ENCODE data around the gene RAP1A.
"Not testable (repeated sequence)": the region's sequence is repeated elsewhere in the genome, so short reads cannot be mapped to it uniquely, and the experiment has no call there.

The RAP1A gene

GRCh38 chr1:111598544-111598943 lies 21.0 kb upstream of the RAP1A start:
- DNase-seq = no peak

DNA sequence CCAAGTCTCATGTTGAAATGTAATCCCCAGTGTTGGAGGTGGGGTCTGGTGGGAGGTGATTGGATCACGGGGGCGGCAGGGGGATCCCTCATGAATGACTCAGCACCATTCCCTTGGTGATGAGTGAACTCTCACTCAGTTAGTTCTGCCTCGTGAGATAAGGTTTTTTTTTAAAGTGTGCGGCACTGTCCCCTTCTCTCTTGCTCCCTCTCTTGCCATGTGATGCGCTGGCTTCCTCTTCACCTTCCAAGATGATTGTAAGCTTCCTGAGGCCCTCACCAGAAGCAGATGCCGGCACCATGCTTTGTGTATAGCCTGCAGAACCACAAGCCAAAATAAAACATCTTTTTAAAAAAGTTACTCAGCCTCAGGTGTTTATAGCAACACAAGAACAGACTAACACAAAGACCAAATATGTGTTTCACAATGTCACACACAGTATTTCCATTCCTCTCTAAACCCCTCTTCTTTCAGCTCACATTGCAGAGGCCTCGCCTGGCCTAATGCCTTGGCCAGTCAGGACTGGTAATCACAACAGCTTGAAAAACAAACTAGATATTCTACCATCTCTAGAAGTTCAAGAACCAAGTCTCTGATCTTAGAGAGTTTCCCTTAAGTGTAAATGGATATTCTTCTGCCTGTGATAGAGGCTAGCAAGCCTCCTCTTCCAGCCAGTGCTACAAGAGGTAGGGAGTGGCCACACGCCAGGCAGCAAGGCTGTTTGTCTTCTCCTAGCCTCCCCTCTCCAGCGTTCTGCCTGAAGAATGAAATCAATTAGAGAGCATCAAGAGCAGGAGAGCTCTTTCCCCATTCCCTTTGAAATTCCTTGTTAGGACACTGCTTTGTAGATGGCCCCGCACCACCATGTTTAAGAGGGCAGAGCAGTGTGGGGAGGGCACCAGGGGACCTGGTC lies 19.6 kb upstream of the RAP1A start:
- DNase-seq = no peak

DNA sequence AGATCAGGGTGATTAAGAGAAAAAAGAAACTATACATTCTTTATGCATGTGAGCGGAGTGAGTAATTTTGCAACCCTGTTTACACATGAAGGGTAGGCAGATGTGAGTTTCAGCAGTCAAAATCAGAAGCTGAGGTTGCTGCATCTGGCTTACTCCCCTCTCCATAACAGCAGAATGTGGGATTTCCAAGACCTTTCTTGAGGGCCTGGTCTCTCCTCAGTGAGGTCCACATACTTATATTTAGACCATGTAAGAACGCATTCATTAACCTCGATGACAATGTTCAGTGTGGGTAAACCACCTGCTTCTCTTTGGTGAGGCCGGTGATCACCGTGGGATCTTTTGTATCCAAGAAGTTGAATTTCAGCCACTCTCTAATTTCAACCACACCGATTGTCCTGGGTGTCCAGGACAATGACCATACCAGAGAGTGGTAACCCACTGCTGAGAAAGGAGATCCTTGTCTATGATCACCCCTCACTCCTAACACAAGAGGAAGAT lies 18.7 kb upstream of the RAP1A start:
- DNase-seq = no peak

DNA sequence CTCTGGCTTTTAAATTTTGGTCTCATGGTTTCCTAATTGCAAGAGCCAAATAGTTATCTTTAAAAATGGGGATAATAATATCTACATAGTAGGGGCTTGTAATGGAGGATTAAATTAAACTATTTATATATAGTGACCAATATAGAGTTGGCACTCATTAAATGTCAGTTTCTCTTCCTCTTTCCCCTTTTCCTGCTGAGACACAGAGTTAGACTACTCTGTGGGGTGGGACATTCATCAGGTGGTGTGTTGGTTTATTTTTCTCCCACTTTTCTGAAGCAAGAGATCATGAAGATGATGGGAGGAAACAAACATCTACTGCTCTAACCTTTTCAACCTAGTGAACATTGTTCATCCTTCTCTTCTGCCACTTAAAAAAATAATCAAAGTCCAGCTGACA lies 17.3 kb upstream of the RAP1A start:
- DNase-seq = no peak

- DNase-seq = no peak
Observed at GRCh38 chr1:111602974-111603373, 16.6 kb upstream of the RAP1A start.

DNA sequence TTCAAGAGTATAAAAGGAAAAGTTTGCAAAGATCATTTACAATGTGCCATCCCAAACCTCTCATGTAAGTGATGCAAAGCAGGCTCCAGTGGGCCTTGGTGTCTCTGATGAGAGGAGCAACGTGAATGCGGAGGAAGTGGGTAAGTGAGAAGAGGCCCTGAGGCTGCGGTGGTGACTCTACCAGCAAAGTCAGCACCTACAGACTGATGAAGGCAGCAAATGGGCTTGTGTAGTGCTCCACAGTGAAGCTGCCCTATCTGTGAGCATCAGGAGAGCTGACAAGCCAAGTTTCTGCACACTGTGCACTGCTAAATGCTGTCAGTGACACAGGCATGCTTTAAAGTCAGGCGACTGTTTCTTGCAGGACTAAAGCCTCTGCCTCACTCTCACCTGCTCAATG lies 15.6 kb upstream of the RAP1A start:
- peak; percentile 64 for DNase-seq

- no peak for DNase-seq
Observed at GRCh38 chr1:111604931-111605330, 14.7 kb upstream of the RAP1A start.

DNA sequence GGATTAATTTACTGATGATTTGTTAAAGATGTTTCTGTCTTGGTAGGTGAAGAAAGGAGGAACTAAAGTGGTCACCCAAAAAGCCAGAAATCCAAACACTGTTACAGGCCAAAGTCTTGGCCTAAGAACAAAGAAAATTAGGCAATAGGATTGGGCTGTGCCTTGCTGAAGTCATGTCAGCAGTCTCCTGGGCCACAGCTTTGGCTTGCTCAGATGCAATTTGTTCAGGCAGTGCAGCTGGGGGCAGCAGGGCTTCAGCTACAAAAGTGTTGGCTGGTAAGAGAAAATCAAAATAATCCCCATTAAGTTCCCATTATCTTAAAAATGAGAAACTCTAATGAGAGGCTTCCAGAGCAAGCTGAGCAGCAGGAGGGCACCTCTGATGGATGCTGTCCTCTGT lies 14.0 kb upstream of the RAP1A start:
- DNase-seq = no peak

GRCh38 chr1:111606457-111607215 lies 13.0 kb upstream of the RAP1A start:
- DNase-seq = not testable (repeated sequence)

DNA sequence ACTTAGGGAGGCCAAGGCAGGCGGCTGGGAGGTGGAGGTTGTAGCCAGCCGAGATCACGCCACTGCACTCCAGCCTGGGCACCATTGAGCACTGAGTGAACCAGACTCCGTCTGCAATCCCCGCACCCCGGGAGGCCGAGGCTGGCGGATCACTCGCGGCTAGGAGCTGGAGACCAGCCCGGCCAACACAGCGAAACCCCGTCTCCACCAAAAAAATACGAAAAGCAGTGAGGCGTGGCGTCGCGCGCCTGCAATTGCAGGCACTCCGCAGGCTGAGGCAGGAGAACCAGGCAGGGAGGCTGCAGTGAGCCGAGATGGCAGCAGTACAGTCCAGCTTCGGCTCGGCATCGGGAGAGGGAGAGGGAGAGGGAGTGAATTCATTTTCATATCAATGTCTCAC lies 11.1 kb upstream of the RAP1A start:
- not testable (repeated sequence) for DNase-seq

GRCh38 chr1:111611986-111612385 lies 7.6 kb upstream of the RAP1A start:
- no peak for DNase-seq

GRCh38 chr1:111615870-111616715 lies 3.5 kb upstream of the RAP1A start:
- DNase-seq = no peak

- DNase-seq = no peak
Observed at GRCh38 chr1:111618081-111618480, 1.5 kb upstream of the RAP1A start.

GRCh38 chr1:111618961-111619634 lies 491 bp upstream of the RAP1A start:
- DNase-seq = no peak

GRCh38 chr1:111620441-111620971 lies 917 bp downstream of the RAP1A start:
- no peak for DNase-seq

DNA sequence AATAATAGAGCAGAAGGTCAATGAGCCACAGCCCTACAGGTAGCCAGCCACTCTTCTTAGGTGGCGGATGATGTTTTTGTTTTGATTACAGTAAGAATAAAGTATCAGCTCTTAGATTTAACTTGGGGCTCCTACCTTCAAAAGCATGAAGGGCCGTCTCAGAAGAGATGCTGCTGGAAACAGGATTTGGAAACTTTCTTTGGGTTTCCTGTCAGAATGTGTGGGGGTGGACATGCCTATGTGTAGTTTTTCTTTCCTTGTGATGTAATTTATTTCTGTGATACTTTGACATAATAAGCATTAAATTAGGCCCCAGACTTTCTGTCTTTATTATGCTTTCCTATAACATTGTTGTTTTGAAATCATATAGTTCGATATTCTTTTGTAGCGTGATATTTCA lies 1.5 kb downstream of the RAP1A start:
- no peak for DNase-seq

DNA sequence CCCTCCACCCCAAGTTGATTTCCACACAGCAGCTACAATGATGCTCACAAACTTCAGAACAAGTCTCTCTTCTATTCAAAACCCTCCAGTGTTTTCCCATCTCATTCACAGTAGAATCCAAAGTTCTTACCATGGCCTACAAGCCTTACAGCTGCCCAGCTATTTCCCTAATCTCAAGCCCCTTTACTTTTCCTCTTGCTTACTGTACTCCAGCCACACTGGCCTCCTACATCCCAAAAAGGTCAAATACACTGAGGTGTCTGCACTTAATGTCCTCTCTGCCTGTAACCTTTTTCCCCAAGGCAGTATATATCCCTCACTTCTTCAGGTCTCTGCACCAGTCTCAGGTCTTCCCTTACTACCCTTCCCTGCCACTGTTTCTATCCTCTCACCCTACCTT lies 2.6 kb downstream of the RAP1A start:
- DNase-seq = no peak

GRCh38 chr1:111624382-111624781 lies 4.8 kb downstream of the RAP1A start:
- no peak for DNase-seq

DNA sequence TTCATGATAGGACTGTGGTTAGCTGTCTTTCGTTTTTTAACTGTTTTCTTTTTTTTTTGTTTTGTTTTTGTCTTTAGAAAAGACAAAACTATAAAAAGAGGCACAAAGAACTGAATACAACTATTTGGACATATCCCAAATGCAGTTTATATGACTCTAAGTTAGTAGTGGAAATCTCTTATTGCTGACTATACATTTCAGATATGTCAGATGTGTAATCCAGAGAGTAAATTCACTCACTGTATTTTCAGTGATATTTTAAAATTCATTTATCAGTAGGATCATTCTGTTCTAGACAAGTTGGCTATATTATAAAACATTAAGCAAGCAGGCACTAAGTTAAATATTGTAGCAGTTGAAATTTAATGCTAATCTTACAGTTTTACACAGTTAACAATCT lies 5.7 kb downstream of the RAP1A start:
- no peak for DNase-seq

- no peak for DNase-seq
Observed at GRCh38 chr1:111628153-111628552, 8.6 kb downstream of the RAP1A start.

DNA sequence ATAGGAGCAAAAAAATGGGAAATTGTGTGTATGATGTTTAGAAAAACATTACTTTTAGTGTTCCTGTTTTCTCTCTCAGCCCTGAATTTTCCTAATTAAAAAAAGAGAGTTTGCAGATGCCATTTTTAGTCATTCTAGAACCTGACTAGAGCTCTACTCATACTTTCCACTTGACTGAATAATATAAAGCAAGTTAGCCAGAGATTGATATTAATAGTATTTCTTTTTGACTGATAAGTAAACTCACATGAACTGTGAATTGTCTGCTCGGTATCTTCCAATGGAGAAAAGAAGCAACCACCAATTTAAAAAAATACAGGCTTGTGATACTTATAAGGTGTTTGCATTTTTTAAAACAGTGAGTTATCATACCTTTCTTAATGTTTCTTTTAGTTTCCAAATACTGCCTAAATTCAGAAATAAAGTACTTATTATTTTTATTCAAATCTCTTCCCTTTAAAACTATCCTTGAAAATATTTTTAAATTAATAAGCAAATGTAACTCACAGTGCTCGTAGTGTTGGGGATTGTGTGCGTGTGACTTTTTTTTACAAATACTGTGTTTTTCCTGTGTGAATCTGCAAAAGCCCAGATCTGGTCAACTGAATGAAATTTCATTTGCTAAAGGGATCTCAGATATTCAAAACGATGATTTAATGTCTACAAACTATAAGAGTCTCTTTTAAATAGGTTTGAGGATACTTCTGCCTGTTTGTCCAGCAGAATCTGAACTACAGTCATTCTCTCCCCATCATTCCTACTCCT lies 9.8 kb downstream of the RAP1A start:
- no peak for DNase-seq

Data from activated CD4-positive, CD25-positive, alpha-beta regulatory T cell treated with anti-CD3 and anti-CD28 coated beads, Interleukin-2, amount 50 U/mL, for 72 hours (primary cell).